ENCODE data around the gene JMJD6.

JMJD6 gene

DNA sequence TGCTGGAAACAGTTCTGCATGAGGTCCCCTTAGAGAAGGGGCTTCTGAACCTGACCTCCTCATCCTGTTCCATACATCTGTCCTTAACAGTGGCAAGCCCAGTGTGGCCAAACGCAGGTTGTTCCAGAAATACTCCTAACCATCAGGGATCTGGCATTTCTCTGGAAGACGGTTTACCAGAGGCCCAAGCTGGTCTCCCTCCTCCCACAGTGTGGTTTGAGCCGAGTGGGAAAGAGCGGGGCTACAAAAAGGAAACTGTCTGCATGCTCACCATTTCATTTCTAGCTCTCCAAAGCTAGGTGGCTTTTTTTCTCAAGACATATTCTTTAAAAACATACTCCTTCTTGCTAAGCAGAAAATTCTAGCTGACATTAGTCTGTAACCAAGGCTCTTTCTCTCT lies 21.6 kb downstream of the JMJD6 start:
- Histone ChIP-seq H3K27me3 (ENCODE audit: insufficient read depth, poor library complexity, severe bottlenecking) (no peaks in the 10 kb centered on the region), H3K27ac (replicated peaks) (no peak overlapping the region), H3K4me3 (replicated peaks; ENCODE audit: insufficient read depth, low read length) (no peak overlapping the region)
- no peak for DNase-seq (ENCODE audit: low read depth in 1 of 2, low spot score in 1 of 2)
- no peak for TF ChIP-seq SPI1 (IDR thresholded peaks at IDR 0.05; ENCODE audit: borderline replicate concordance, low read depth)

DNA sequence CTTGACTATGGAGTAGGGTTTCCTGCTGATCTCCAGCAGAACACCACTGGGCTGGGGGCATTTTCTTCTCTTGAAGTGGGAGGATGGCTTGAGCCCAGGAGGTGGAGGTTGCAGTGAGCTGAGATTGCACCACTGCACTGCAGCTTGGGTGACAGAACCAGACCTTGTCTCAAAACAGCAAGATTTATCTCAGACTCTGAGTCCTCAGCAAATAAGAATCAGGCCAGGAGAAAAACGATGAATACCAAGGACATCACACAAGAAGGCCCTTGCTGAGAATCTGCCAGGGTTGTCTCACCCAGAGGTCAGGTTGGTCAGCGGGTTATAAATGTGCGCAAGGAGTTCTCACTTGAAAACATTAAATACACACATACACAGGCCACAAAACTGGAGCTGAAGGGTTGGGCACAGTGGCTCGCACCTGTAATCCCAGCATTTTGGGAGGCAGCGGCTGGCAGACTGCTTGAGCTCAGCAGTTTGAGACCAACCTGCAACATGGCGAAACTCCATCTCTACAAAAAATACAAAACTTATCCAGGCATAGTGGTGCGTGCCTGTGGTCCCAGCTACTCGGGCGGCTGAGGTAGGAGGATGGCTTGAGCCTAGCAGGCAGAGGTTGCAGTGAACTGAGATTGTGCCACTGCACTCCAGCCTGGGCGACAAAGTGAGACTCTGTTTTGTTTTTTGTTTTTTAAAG lies 23.3 kb downstream of the JMJD6 start:
- H3K4me3 ChIP-seq (replicated peaks; ENCODE audit: insufficient read depth, low read length) = no peak overlapping the region
- TF ChIP-seq SPI1 (IDR thresholded peaks at IDR 0.05; ENCODE audit: borderline replicate concordance, low read depth) (no peak), POLR2AphosphoS5 (IDR thresholded peaks at IDR 0.05; ENCODE audit: low read depth) (no peak), GABPA (IDR thresholded peaks at IDR 0.05; ENCODE audit: low read depth) (no peak)
- TF ChIP-seq, protein P1, sequence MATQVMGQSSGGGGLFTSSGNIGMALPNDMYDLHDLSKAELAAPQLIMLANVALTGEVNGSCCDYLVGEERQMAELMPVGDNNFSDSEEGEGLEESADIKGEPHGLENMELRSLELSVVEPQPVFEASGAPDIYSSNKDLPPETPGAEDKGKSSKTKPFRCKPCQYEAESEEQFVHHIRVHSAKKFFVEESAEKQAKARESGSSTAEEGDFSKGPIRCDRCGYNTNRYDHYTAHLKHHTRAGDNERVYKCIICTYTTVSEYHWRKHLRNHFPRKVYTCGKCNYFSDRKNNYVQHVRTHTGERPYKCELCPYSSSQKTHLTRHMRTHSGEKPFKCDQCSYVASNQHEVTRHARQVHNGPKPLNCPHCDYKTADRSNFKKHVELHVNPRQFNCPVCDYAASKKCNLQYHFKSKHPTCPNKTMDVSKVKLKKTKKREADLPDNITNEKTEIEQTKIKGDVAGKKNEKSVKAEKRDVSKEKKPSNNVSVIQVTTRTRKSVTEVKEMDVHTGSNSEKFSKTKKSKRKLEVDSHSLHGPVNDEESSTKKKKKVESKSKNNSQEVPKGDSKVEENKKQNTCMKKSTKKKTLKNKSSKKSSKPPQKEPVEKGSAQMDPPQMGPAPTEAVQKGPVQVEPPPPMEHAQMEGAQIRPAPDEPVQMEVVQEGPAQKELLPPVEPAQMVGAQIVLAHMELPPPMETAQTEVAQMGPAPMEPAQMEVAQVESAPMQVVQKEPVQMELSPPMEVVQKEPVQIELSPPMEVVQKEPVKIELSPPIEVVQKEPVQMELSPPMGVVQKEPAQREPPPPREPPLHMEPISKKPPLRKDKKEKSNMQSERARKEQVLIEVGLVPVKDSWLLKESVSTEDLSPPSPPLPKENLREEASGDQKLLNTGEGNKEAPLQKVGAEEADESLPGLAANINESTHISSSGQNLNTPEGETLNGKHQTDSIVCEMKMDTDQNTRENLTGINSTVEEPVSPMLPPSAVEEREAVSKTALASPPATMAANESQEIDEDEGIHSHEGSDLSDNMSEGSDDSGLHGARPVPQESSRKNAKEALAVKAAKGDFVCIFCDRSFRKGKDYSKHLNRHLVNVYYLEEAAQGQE (IDR thresholded peaks at IDR 0.05; ENCODE audit: insufficient replicate concordance, low read depth) = no peak
- TF ChIP-seq, protein P2, sequence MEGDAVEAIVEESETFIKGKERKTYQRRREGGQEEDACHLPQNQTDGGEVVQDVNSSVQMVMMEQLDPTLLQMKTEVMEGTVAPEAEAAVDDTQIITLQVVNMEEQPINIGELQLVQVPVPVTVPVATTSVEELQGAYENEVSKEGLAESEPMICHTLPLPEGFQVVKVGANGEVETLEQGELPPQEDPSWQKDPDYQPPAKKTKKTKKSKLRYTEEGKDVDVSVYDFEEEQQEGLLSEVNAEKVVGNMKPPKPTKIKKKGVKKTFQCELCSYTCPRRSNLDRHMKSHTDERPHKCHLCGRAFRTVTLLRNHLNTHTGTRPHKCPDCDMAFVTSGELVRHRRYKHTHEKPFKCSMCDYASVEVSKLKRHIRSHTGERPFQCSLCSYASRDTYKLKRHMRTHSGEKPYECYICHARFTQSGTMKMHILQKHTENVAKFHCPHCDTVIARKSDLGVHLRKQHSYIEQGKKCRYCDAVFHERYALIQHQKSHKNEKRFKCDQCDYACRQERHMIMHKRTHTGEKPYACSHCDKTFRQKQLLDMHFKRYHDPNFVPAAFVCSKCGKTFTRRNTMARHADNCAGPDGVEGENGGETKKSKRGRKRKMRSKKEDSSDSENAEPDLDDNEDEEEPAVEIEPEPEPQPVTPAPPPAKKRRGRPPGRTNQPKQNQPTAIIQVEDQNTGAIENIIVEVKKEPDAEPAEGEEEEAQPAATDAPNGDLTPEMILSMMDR (IDR thresholded peaks at IDR 0.05; ENCODE audit: insufficient read depth, low read length) = no peak
- DNase-seq (ENCODE audit: low read depth in 1 of 2, low spot score in 1 of 2) = no peak
- no peak overlapping the region for H3K27ac ChIP-seq (replicated peaks)
- no peaks in the 10 kb centered on the region for H3K27me3 ChIP-seq (ENCODE audit: insufficient read depth, poor library complexity, severe bottlenecking)

DNA sequence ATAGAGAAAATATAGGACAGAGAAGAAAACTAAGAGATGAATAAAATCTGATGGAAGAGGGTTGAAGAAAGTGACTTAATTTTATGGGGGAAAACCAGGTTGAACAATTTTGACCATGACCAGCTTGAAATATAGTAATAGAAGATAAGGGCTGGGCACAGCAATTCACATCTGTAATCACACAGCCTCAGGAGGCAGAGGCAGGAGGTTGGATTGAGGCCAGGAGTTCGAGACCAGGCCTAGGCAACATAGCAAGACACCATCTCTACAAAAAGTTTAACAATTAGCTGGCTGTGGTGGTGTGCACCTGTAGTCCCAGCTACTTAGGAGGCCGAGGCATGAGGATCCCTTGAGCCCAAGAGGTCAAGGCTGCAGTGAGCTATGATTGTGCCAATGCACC lies 24.3 kb downstream of the JMJD6 start:
- H3K4me3 ChIP-seq (replicated peaks; ENCODE audit: insufficient read depth, low read length) = no peak overlapping the region
- no peak for DNase-seq (ENCODE audit: low read depth in 1 of 2, low spot score in 1 of 2)
- no peaks in the 10 kb centered on the region for H3K27me3 ChIP-seq (ENCODE audit: insufficient read depth, poor library complexity, severe bottlenecking)
- TF ChIP-seq, protein P1 (IDR thresholded peaks at IDR 0.05; ENCODE audit: insufficient replicate concordance, low read depth) = no peak
- TF ChIP-seq, protein P2 (IDR thresholded peaks at IDR 0.05; ENCODE audit: insufficient read depth, low read length) = no peak
- TF ChIP-seq SPI1 (IDR thresholded peaks at IDR 0.05; ENCODE audit: borderline replicate concordance, low read depth) (no peak), POLR2AphosphoS5 (IDR thresholded peaks at IDR 0.05; ENCODE audit: low read depth) (no peak), GABPA (IDR thresholded peaks at IDR 0.05; ENCODE audit: low read depth) (no peak)
- H3K27ac ChIP-seq (replicated peaks) = no peak overlapping the region

DNA sequence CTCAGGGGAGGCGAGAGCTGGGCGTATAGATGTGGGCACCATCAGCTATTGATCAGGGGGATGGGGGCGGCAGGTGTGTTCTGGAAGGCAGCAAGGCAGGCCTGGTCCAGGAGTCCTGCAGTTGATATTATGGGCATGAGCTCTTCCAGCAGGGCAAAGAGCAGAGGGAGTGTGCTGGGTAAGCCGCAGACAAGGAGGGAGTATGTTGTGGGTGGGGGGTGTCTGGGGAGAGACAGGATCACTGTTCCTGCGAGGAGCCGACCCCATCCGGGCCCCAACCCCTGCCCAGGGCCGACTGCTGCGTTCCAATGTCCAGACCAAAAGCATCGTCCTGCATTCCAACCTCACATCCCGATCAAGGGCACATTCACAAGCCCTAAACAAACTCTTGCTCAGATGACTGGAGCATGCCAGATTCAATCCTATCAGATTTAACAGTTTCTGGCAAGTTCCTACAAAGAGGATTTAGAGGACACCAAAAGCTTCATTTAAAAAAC lies 24.9 kb downstream of the JMJD6 start:
- no peak overlapping the region for H3K27ac ChIP-seq (replicated peaks)
- H3K27me3 ChIP-seq (ENCODE audit: insufficient read depth, poor library complexity, severe bottlenecking) = no peaks in the 10 kb centered on the region
- DNase-seq (ENCODE audit: low read depth in 1 of 2, low spot score in 1 of 2) = no peak
- no peak overlapping the region for H3K4me3 ChIP-seq (replicated peaks; ENCODE audit: insufficient read depth, low read length)
- TF ChIP-seq, protein P2 (IDR thresholded peaks at IDR 0.05; ENCODE audit: insufficient read depth, low read length) = no peak
- TF ChIP-seq, protein P1 (IDR thresholded peaks at IDR 0.05; ENCODE audit: insufficient replicate concordance, low read depth) = no peak
- TF ChIP-seq POLR2AphosphoS5 (IDR thresholded peaks at IDR 0.05; ENCODE audit: low read depth) (no peak), GABPA (IDR thresholded peaks at IDR 0.05; ENCODE audit: low read depth) (no peak), SPI1 (IDR thresholded peaks at IDR 0.05; ENCODE audit: borderline replicate concordance, low read depth) (no peak)

Data from HL-60 (cell line).